Adipose tissue (tissue), 3 donors: ENCODE data around the gene MRPS9. TPM values are rescaled to one million over a fixed set of nuclear protein-coding genes. Genes with fewer than 3 reads are reported as not detected.

Experiments
- H3K27ac ChIP-seq: one replicate; pipeline ENCODE4 v1.5.1; 2013; ENCODE audit warnings: low read depth, low read length
- WGBS, 3 donors: extraction: QIAGEN DNeasy Blood & Tissue Kit; methylation state at CpG; one replicate each; pipeline ENCODE4 v1.1.7; 2013; 5-methylcytosine and 5-hydroxymethylcytosine counted together
- polyA plus RNA-seq, 3 donors: library from polyadenylated mRNA; stranded (reverse); fragments of 200-250 nt; gene quantifications; one replicate each; pipeline ENCODE4 v1.2.3, GENCODE V29; 2013
- donor health status: healthy with polysubstance abuse.
- donor health status: Bipolar disorder and iron deficiency.
- donor health status: healthy.

The MRPS9 gene
- polyA plus RNA-seq, 3 donors: 13.9 to 19.0 (median 18.5) TPM

GRCh38 chr2:105111365-105112150 is 73.7 kb downstream of the MRPS9 start:
- WGBS, 3 donors: 80 to 84% (median 81%) methylated on average over 15 of the region's 15 CpGs
- H3K27ac ChIP-seq: no peak overlapping the region

- no peak overlapping the region for H3K27ac ChIP-seq
These were observed 74.5 kb downstream of the MRPS9 start for GRCh38 chr2:105112345-105112744.

GRCh38 chr2:105113616-105114291 is 75.9 kb downstream of the MRPS9 start:
- WGBS, 3 donors: 70 to 74% (median 72%) methylated on average over 4 of the region's 4 CpGs
- H3K27ac ChIP-seq: no peak overlapping the region

More at GRCh38 chr2:105112345-105112744, 74.5 kb downstream of the MRPS9 start:
- 80 to 92% (median 85%) methylated on average over 12 of the region's 12 CpGs for WGBS, 3 donors

GRCh38 chr2:105114551-105114950 is 76.7 kb downstream of the MRPS9 start:
- WGBS, 3 donors: 23 to 29% (median 24%) methylated on average over 4 of the region's 4 CpGs
- no peak overlapping the region for H3K27ac ChIP-seq

- WGBS, 3 donors: 89 to 93% (median 89%) methylated on average over 5 of the region's 5 CpGs
- no peak overlapping the region for H3K27ac ChIP-seq
These were observed 78.5 kb downstream of the MRPS9 start for GRCh38 chr2:105116348-105116747.

- WGBS, 3 donors: 59 to 76% (median 70%) methylated on average over 6 of the region's 6 CpGs
- no peak overlapping the region for H3K27ac ChIP-seq
These were observed 79.7 kb downstream of the MRPS9 start for GRCh38 chr2:105117565-105117964.

- no peak overlapping the region for H3K27ac ChIP-seq
- 51 to 55% (median 54%) methylated on average over 23 of the region's 23 CpGs for WGBS, 3 donors
These were observed 81.1 kb downstream of the MRPS9 start for GRCh38 chr2:105118960-105119359.

GRCh38 chr2:105121434-105121833 is 83.6 kb downstream of the MRPS9 start:
- WGBS, 3 donors: 42 to 73% (median 49%) methylated on average over 8 of the region's 8 CpGs
- H3K27ac ChIP-seq: no peak overlapping the region

- 43 to 59% (median 56%) methylated on average over 4 of the region's 4 CpGs for WGBS, 3 donors
- H3K27ac ChIP-seq: no peak overlapping the region
These were observed 87.6 kb downstream of the MRPS9 start for GRCh38 chr2:105125428-105125827.

- WGBS, 3 donors: 62 to 78% (median 75%) methylated on average over 3 of the region's 3 CpGs
- no peak overlapping the region for H3K27ac ChIP-seq
These were observed 88.1 kb downstream of the MRPS9 start for GRCh38 chr2:105125920-105126319.

GRCh38 chr2:105126336-105126735 is 88.5 kb downstream of the MRPS9 start:
- WGBS, 3 donors: 83 to 96% (median 86%) methylated on average over 5 of the region's 5 CpGs
- no peak overlapping the region for H3K27ac ChIP-seq

- 93 to 94% (median 93%) methylated on average over 15 of the region's 15 CpGs for WGBS, 3 donors
These were observed 89.5 kb downstream of the MRPS9 start for GRCh38 chr2:105127289-105127915.

GRCh38 chr2:105129722-105130232 is 91.9 kb downstream of the MRPS9 start:
- 69 to 87% (median 73%) methylated on average over 5 of the region's 5 CpGs for WGBS, 3 donors

More at GRCh38 chr2:105127289-105127915, 89.5 kb downstream of the MRPS9 start:
- H3K27ac ChIP-seq: no peak overlapping the region

GRCh38 chr2:105130546-105130945 is 92.7 kb downstream of the MRPS9 start:
- no peak overlapping the region for H3K27ac ChIP-seq

More at GRCh38 chr2:105129722-105130232, 91.9 kb downstream of the MRPS9 start:
- H3K27ac ChIP-seq: no peak overlapping the region

- H3K27ac ChIP-seq: no peak overlapping the region
- 67 to 76% (median 73%) methylated on average over 3 of the region's 3 CpGs for WGBS, 3 donors
These were observed 96.2 kb downstream of the MRPS9 start for GRCh38 chr2:105134081-105134480.

GRCh38 chr2:105135436-105135835 is 97.6 kb downstream of the MRPS9 start:
- WGBS, 3 donors: 84 to 86% (median 84%) methylated on average over 6 of the region's 6 CpGs
- H3K27ac ChIP-seq: no peak overlapping the region

GRCh38 chr2:105136394-105136793 is 98.5 kb downstream of the MRPS9 start:
- WGBS, 3 donors: 63 to 90% (median 87%) methylated on average over 4 of the region's 4 CpGs
- H3K27ac ChIP-seq: no peak overlapping the region

- 86 to 89% (median 87%) methylated on average over 5 of the region's 5 CpGs for WGBS, 3 donors
- H3K27ac ChIP-seq: no peak overlapping the region
These were observed 100.8 kb downstream of the MRPS9 start for GRCh38 chr2:105138643-105139042.
